Gastrocnemius medialis (tissue), 4 donors: Measurements from ENCODE around the gene PLEKHG3.

ENCODE experiments used
- CTCF ChIP-seq, 5 experiments: fragments of 450-650 bp in 3 of 5; fragments of 200-600 bp in 2 of 5; sonication (generic) in 2 of 5; IDR thresholded peaks in 4 of 5; conservative IDR thresholded peaks in 1 of 5; 1 replicate in 4 of 5; 2 replicates in 1 of 5; pipeline ENCODE4 v1.5.1; 2016 to 2019; ENCODE audit warnings: antibody characterized with exemption in 5 of 5, mild to moderate bottlenecking in 3 of 5, moderate library complexity in 3 of 5
- POLR2A ChIP-seq, 2 donors: fragments of 450-650 bp; IDR thresholded peaks; one replicate each; pipeline ENCODE4 v1.6.1; 2017; ENCODE audit warnings: antibody characterized with exemption in 2 of 2, mild to moderate bottlenecking in 2 of 2, moderate library complexity in 2 of 2

- no peak for TF ChIP-seq CTCF (IDR thresholded peaks at IDR 0.05 in 4 of 5, conservative IDR thresholded peaks at IDR 0.05 in 1 of 5)
- no peak for TF ChIP-seq POLR2A (IDR thresholded peaks at IDR 0.05)
These were observed 50.5 kb downstream of the PLEKHG3 start for GRCh38 chr14:64754685-64755084.
